ENCODE data around the gene IL16. TPM values are rescaled to one million over a fixed set of nuclear protein-coding genes. Genes with fewer than 3 reads are reported as not detected.

The IL16 gene
- total RNA-seq, 1 experiment from 2014 or later: not detected

- no peak for DNase-seq (ENCODE audit: low read depth)
Measured at GRCh38 chr15:81275711-81276392, 79.2 kb downstream of the IL16 start.

- DNase-seq (ENCODE audit: low read depth): no peak
Measured at GRCh38 chr15:81276967-81277366, 80.3 kb downstream of the IL16 start.

- DNase-seq (ENCODE audit: low read depth): no peak
Measured at GRCh38 chr15:81277851-81278250, 81.2 kb downstream of the IL16 start.

- no peak for DNase-seq (ENCODE audit: low read depth)
Measured at GRCh38 chr15:81278306-81279029, 81.8 kb downstream of the IL16 start.

GRCh38 chr15:81279621-81280485, 83.2 kb downstream of the IL16 start:
- peak; percentile 17 for DNase-seq (ENCODE audit: low read depth)

GRCh38 chr15:81280696-81281455, 84.2 kb downstream of the IL16 start:
- no peak for DNase-seq (ENCODE audit: low read depth)

GRCh38 chr15:81281456-81281735, 84.7 kb downstream of the IL16 start:
- DNase-seq (ENCODE audit: low read depth): no peak

GRCh38 chr15:81281766-81282605, 85.3 kb downstream of the IL16 start:
- no peak for DNase-seq (ENCODE audit: low read depth)

- DNase-seq (ENCODE audit: low read depth): no peak
Measured at GRCh38 chr15:81282606-81282895, 85.9 kb downstream of the IL16 start.

GRCh38 chr15:81282911-81283310, 86.2 kb downstream of the IL16 start:
- DNase-seq (ENCODE audit: low read depth): no peak

- no peak for DNase-seq (ENCODE audit: low read depth)
Measured at GRCh38 chr15:81284256-81285031, 87.8 kb downstream of the IL16 start.

- no peak for DNase-seq (ENCODE audit: low read depth)
Measured at GRCh38 chr15:81285461-81285860, 88.8 kb downstream of the IL16 start.

GRCh38 chr15:81286621-81287121, 90.0 kb downstream of the IL16 start:
- DNase-seq (ENCODE audit: low read depth): no peak

GRCh38 chr15:81288040-81288439, 91.4 kb downstream of the IL16 start:
- DNase-seq (ENCODE audit: low read depth): no peak

GRCh38 chr15:81288616-81289015, 91.9 kb downstream of the IL16 start:
- no peak for DNase-seq (ENCODE audit: low read depth)

- no peak for DNase-seq (ENCODE audit: low read depth)
Measured at GRCh38 chr15:81289910-81290309, 93.2 kb downstream of the IL16 start.

GRCh38 chr15:81291916-81292522, 95.3 kb downstream of the IL16 start:
- DNase-seq (ENCODE audit: low read depth): no peak

- no peak for DNase-seq (ENCODE audit: low read depth)
Measured at GRCh38 chr15:81292523-81293001, 95.9 kb downstream of the IL16 start.

GRCh38 chr15:81293728-81294515, 97.2 kb downstream of the IL16 start:
- no peak for DNase-seq (ENCODE audit: low read depth)

All from Daoy (cell line).